H1 (cell line): ENCODE results near the gene COL2A1. TPM values are rescaled to one million over a fixed set of nuclear protein-coding genes. Genes with fewer than 3 reads are reported as not detected.

Experiments used
- CTCF ChIA-PET: fragments of 300-600 bp; sonication (Branson Sonifier 250); formaldehyde crosslinking; loops from one replicate; lab custom pipeline; 2021; ENCODE audit not compliant: partially characterized antibody; lab: Charles Lee
- POLR2A ChIA-PET: fragments of 300-600 bp; sonication (Branson Sonifier 250); formaldehyde crosslinking; loops from one replicate; lab custom pipeline; 2021; ENCODE audit warnings: inconsistent platforms; ENCODE audit not compliant: partially characterized antibody; lab: Charles Lee
- DNase-seq, 2 experiments: peaks; one replicate each; pipeline versions ENCODE4 v3.0.0 to v3.0.0-alpha.2; 2010 to 2022; ENCODE audit warnings: low spot score in 2 of 2, low read depth in 1 of 2, mixed read lengths in 1 of 2
- FAIRE-seq: peaks from 2 replicates; lab custom pipeline; 2011; peaks lifted over from hg19 to GRCh38; lab: Jason Lieb, UNC
- H2AFZ ChIP-seq: 2 replicates; pipeline ENCODE4 v1.8.1; 2012; ENCODE audit warnings: low read length, inconsistent platforms
- H2AK5ac ChIP-seq: 2 replicates; pipeline ENCODE4 v1.6.1; 2013; ENCODE audit warnings: low read depth, low read length
- H2BK120ac ChIP-seq: replicated peaks from 2 replicates; pipeline ENCODE3; 2013; ENCODE audit warnings: low read depth, low read length, inconsistent platforms
- H2BK12ac ChIP-seq: 2 replicates; pipeline ENCODE4 v1.6.1; 2013; ENCODE audit warnings: low read depth, low read length
- H2BK15ac ChIP-seq: 2 replicates; pipeline ENCODE4 v1.6.1; 2013; ENCODE audit warnings: low read length
- H2BK20ac ChIP-seq: 2 replicates; pipeline ENCODE4 v1.6.1; 2013; ENCODE audit warnings: low read length
- H2BK5ac ChIP-seq: 2 replicates; pipeline ENCODE4 v1.6.1; 2013; ENCODE audit warnings: low read depth, low read length
- H3K14ac ChIP-seq: 2 replicates; pipeline ENCODE4 v1.6.1; 2013; ENCODE audit warnings: inconsistent platforms; ENCODE audit not compliant: insufficient read length
- H3K18ac ChIP-seq: 2 replicates; pipeline ENCODE4 v1.6.1; 2013; ENCODE audit warnings: low read length; ENCODE audit errors: extremely low read depth
- H3K23ac ChIP-seq: 2 replicates; pipeline ENCODE4 v1.6.1; 2013; ENCODE audit warnings: inconsistent platforms; ENCODE audit not compliant: insufficient read length
- H3K23me2 ChIP-seq: 2 replicates; pipeline ENCODE4 v1.6.1; 2013; ENCODE audit warnings: low read depth, low read length
- H3K27ac ChIP-seq: 2 replicates; pipeline ENCODE4 v1.6.1; 2011; ENCODE audit warnings: low read depth, low read length, inconsistent platforms
- H3K27me3 ChIP-seq, 4 experiments: replicated peaks in 1 of 4; 1 replicate in 1 of 4; 2 replicates in 3 of 4; pipeline versions ENCODE4 v1.6.1 to v1.8.1; 2011 to 2013; ENCODE audit warnings: low read length in 3 of 4, mild to moderate bottlenecking in 3 of 4, inconsistent platforms in 2 of 4, mixed read lengths in 2 of 4, moderate library complexity in 1 of 4; ENCODE audit not compliant: control insufficient read depth in 3 of 4, insufficient read depth in 3 of 4; ENCODE audit errors: extremely low read depth in 1 of 4
- H3K36me3 ChIP-seq, 4 experiments: 2 replicates each; pipeline versions ENCODE4 v1.6.1 to v1.8.1; 2011 to 2013; ENCODE audit warnings: mild to moderate bottlenecking in 4 of 4, low read length in 3 of 4, moderate library complexity in 2 of 4, control low read depth in 1 of 4, inconsistent platforms in 1 of 4; ENCODE audit not compliant: insufficient read depth in 4 of 4, control insufficient read depth in 2 of 4
- H3K4ac ChIP-seq: replicated peaks from 2 replicates; pipeline ENCODE3; 2013; ENCODE audit warnings: low read length, low read depth, mixed read lengths, inconsistent platforms; ENCODE audit not compliant: insufficient read length
- H3K4me1 ChIP-seq, 4 experiments: replicated peaks in 1 of 4; 1 replicate in 1 of 4; 2 replicates in 3 of 4; pipeline versions ENCODE4 v1.6.1 to v1.8.1; 2011 to 2013; ENCODE audit warnings: low read length in 3 of 4, inconsistent platforms in 2 of 4, mixed read lengths in 1 of 4; ENCODE audit not compliant: insufficient read depth in 4 of 4, control insufficient read depth in 3 of 4
- H3K4me2 ChIP-seq, 2 experiments: 2 replicates each; pipeline versions ENCODE4 v1.6.1 to v1.8.1; 2011 to 2013; ENCODE audit warnings: low read depth in 2 of 2, low read length in 2 of 2, control low read depth in 1 of 2, inconsistent platforms in 1 of 2, mild to moderate bottlenecking in 1 of 2; ENCODE audit not compliant: insufficient read depth in 1 of 2
- H3K4me3 ChIP-seq, 4 experiments: fragments of 200-600, 300-600 bp in 1 of 4; sonication (generic), shearing (Covaris generic), sonication (Bioruptor Twin) in 1 of 4; 2 replicates each; pipeline versions ENCODE4 v1.5.1 to v1.8.1; 2011 to 2016; ENCODE audit warnings: low read length in 4 of 4, low read depth in 3 of 4, control low read depth in 2 of 4, inconsistent platforms in 2 of 4, mild to moderate bottlenecking in 2 of 4, mixed read lengths in 1 of 4, moderate library complexity in 1 of 4; ENCODE audit not compliant: insufficient read depth in 2 of 4; ENCODE audit errors: extremely low read depth in 1 of 4
- H3K56ac ChIP-seq: replicated peaks from 2 replicates; pipeline ENCODE3; 2013; ENCODE audit warnings: low read depth, mild to moderate bottlenecking, mixed read lengths, low read length, inconsistent platforms; ENCODE audit not compliant: insufficient read length
- H3K79me1 ChIP-seq: 2 replicates; pipeline ENCODE4 v1.6.1; 2013; ENCODE audit warnings: low read depth, low read length, control low read depth
- H3K79me2 ChIP-seq, 2 experiments: 2 replicates each; pipeline versions ENCODE4 v1.6.1 to v1.8.1; 2012 to 2013; ENCODE audit warnings: low read length in 2 of 2, mild to moderate bottlenecking in 2 of 2, inconsistent platforms in 1 of 2; ENCODE audit not compliant: insufficient read depth in 2 of 2, control insufficient read depth in 1 of 2
- H3K9ac ChIP-seq, 4 experiments: replicated peaks in 1 of 4; 1 replicate in 1 of 4; 2 replicates in 3 of 4; pipeline versions ENCODE4 v1.6.1 to v1.8.1; 2011 to 2013; ENCODE audit warnings: low read depth in 3 of 4, low read length in 3 of 4, control low read depth in 2 of 4, mild to moderate bottlenecking in 2 of 4, moderate library complexity in 2 of 4, inconsistent platforms in 1 of 4; ENCODE audit errors: extremely low read depth in 1 of 4
- H3K9me3 ChIP-seq, 2 experiments: 2 replicates each; pipeline versions ENCODE4 v1.6.1 to v1.8.1; 2012 to 2013; ENCODE audit warnings: mild to moderate bottlenecking in 2 of 2, moderate library complexity in 2 of 2, control low read depth in 1 of 2, inconsistent platforms in 1 of 2, low read depth in 1 of 2, low read length in 1 of 2, mixed read lengths in 1 of 2; ENCODE audit not compliant: insufficient read depth in 2 of 2
- H4K20me1 ChIP-seq, 2 experiments: replicated peaks in 1 of 2; 2 replicates each; pipeline versions ENCODE3 to v1.8.1; 2011 to 2013; ENCODE audit warnings: inconsistent platforms in 2 of 2, low read length in 2 of 2, mild to moderate bottlenecking in 1 of 2; ENCODE audit not compliant: insufficient read depth in 2 of 2, control insufficient read depth in 1 of 2
- H4K5ac ChIP-seq: 2 replicates; pipeline ENCODE4 v1.6.1; 2013; ENCODE audit warnings: low read length, low read depth, mixed read lengths, inconsistent platforms; ENCODE audit not compliant: insufficient read length
- H4K8ac ChIP-seq: 2 replicates; pipeline ENCODE4 v1.8.0; 2013; ENCODE audit warnings: mild to moderate bottlenecking, moderate library complexity, low read length, inconsistent platforms; ENCODE audit not compliant: insufficient read depth; ENCODE audit errors: extremely low read depth
- H4K91ac ChIP-seq: replicated peaks from 2 replicates; pipeline ENCODE3; 2013; ENCODE audit warnings: low read length, mixed read lengths, inconsistent platforms; ENCODE audit not compliant: insufficient read length
- CREB1 ChIP-seq: IDR thresholded peaks from 2 replicates; pipeline ENCODE4 v1.6.1; 2012; ENCODE audit warnings: inconsistent platforms
- HDAC6 ChIP-seq: IDR thresholded peaks from one replicate; pipeline ENCODE4 v1.7.1; 2012; ENCODE audit warnings: low read depth, mild to moderate bottlenecking, inconsistent platforms, low read length, moderate library complexity
- WGBS, 2 experiments: shearing (Covaris generic) in 1 of 2; methylation state at CpG; one replicate each; pipeline versions ENCODE4 v1.1.6 to v1.1.7; 2013 to 2015; ENCODE audit warnings: low lambda C conversion rate in 2 of 2, mixed read lengths in 2 of 2, inconsistent platforms in 1 of 2, low coverage in 1 of 2, missing lambda C conversion rate in 1 of 2; ENCODE audit not compliant: insufficient replicate concordance in 2 of 2, insufficient coverage in 1 of 2, insufficient read length in 1 of 2; ENCODE audit errors: extremely low coverage in 1 of 2, missing lambda C conversion rate in 1 of 2; 5-methylcytosine and 5-hydroxymethylcytosine counted together
- polyA plus RNA-seq, 7 experiments: library from polyadenylated mRNA; depleted of rRNA in 3 of 7; stranded (reverse) in 5 of 7; unstranded in 2 of 7; fragments of >200 nt in 5 of 7; fragments of 200-250 nt in 2 of 7; gene quantifications; 1 replicate in 5 of 7; 2 replicates in 1 of 7; 4 replicates in 1 of 7; pipeline versions ENCODE4 v1.2.1 to v1.2.3, GENCODE V29; 2011 to 2013; ENCODE audit warnings: missing spikeins in 2 of 7, mixed read lengths in 2 of 7
- total RNA-seq: library from RNA; stranded (reverse); fragmentation: NEBNext Ultra II Directional; extraction: Animal tissue kit (Norgen Biotek cat#: 25700); gene quantifications from 2 replicates; pipeline ENCODE4 v1.2.1, GENCODE V29; 2021

Gene COL2A1
- total and polyA plus RNA-seq, 2 of the 8 experiments (the other 6 are each of a cell fraction or from before 2014, with no cell fraction given), result 4.2 to 14.6 TPM

DNA sequence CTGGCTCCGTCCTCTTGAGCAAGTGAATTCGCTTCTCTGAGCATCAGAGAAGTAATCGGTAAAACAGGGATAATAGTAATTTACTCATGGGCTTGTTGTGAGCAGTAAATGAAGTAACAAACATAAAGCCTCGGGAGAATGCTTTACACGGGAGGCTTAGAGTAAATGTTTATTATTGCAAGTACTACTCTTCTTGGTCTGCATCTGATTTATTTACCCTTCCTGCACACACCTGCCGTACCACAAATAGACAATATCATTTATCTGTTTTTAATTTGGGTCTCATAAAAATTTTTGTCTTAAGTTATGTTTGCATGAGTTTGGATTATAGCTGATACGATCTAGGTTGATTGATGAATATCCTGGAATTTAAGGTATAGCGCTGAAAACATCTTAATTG is 7.8 kb upstream of the COL2A1 start:
- Histone ChIP-seq H4K20me1 (peaks cover 0 to 5% of the 10 kb centered on the region in 2 experiments), H4K8ac (no peak overlapping the region), H4K5ac (no peak overlapping the region), H3K4me1 (no peaks in the 10 kb centered on the region), H2BK20ac (no peak overlapping the region), H3K18ac (no peak overlapping the region), H3K27ac (no peak overlapping the region), H2BK120ac (no peak overlapping the region), H2AK5ac (no peak overlapping the region), H3K36me3 (no peaks in the 10 kb centered on the region), H3K4me2 (no peak overlapping the region), H3K9me3 (no peaks in the 10 kb centered on the region), H2BK5ac (no peak overlapping the region), H3K9ac (no peak overlapping the region), H2BK15ac (no peak overlapping the region), H3K79me1 (no peaks in the 10 kb centered on the region), H3K79me2 (no peaks in the 10 kb centered on the region), H3K4me3 (no peak overlapping the region), H3K4ac (no peak overlapping the region), H4K91ac (no peak overlapping the region), H3K27me3 (peaks cover 86 to 100% (median 96%) of the 10 kb centered on the region in 4 experiments), H3K23me2 (no peaks in the 10 kb centered on the region), H2BK12ac (no peak overlapping the region), H2AFZ (no peak overlapping the region), H3K23ac (no peak overlapping the region), H3K56ac (no peak overlapping the region), H3K14ac (no peak overlapping the region)
- no peak for FAIRE-seq
- DNase-seq, result no peak
- ChIA-PET POLR2A (interaction anchor here (1.6 kb wide), 1 partner anchor 16 kb away, joined by 4 read pairs; no protein-coding TSS in a partner anchor), CTCF (no interaction called here)
- 74% methylated on average over 8 of the region's 8 CpGs; no CpG with 5 or more reads in 1 of the 2 experiments for WGBS, 2 experiments
- TF ChIP-seq HDAC6, result no peak
- TF ChIP-seq CREB1, result no peak
